ENCODE results near the gene EIF2AK3.

EIF2AK3 gene

GRCh38 chr2:88537640-88538039 is 89.6 kb downstream of the EIF2AK3 start:
- DNase-seq = no peak

GRCh38 chr2:88530081-88530480 is 97.2 kb downstream of the EIF2AK3 start:
- no peak for DNase-seq

GRCh38 chr2:88521445-88522073 is 105.7 kb downstream of the EIF2AK3 start:
- no peak for DNase-seq

GRCh38 chr2:88517759-88518201 is 109.5 kb downstream of the EIF2AK3 start:
- no peak for DNase-seq
